Activated CD8-positive, alpha-beta memory T cell treated with anti-CD3 and anti-CD28 coated beads for 36 hours (primary cell): ENCODE data around the gene SYF2. TPM values are rescaled to one million over a fixed set of nuclear protein-coding genes. Genes with fewer than 3 reads are reported as not detected.

Experiments used
- CTCF ChIA-PET: fragments of 350-600 bp; sonication (Branson Sonifier 250); formaldehyde crosslinking; loops from one replicate; lab custom pipeline; 2021; ENCODE audit warnings: antibody characterized with exemption; lab: Charles Lee
- POLR2A ChIA-PET: fragments of 350-600 bp; sonication (Branson Sonifier 250); formaldehyde crosslinking; loops from one replicate; lab custom pipeline; 2021; ENCODE audit warnings: antibody characterized with exemption; lab: Charles Lee
- total RNA-seq, 2 experiments: library from RNA; stranded (reverse); gene quantifications; one replicate each; pipeline ENCODE4 v1.2.3, GENCODE V29; 2021

Gene SYF2
- total RNA-seq, 2 experiments from 2014 or later = 30.6 to 33.7 TPM

DNA sequence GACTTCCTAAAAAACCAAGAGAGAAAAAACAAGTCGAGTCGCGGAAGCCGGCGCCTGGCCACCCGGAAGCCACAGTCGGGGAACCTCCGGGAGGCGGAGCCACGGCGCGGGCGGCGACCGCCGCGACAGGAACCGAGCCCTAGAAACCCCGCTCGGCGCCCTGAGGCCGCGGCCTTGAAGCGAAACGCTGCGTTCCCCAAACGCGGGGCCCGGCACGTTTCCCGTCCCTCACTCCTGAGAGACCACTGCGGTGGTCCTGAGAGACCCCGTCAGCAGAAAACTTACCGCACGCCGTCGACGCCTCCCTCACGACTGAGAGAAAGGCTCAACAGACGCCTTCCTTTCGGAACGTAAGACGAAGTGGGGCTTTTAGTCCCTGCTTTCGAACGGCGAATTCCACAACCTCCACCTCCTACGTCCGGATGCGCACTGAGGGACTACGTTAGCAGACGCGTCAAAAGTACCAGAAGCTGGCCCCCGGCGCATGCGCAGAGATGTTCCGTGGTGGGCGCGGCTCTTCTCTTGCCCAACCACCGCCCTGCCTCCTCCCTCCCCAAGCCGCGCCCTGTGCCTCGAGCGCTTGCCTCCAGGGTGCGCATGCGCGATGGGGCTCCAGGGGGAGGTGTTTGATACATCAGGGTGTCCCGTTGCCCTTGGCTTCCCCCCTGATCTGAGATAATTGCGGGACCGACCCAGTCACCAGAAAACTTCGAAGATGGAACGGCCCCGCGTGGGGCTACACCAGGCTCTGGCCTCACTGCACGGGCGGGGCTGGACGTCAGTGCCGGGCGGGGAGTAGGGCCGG lies 14.9 kb upstream of the SYF2 start, which contains the start of gene RSRP1:
RSRP1 (minus strand) TSS at position 431 of the 805 bp plus-strand sequence. CDS start 491 bp downstream, outside the sequence.
- ChIA-PET CTCF (interaction anchor here (1.0 kb wide), 1 partner anchor 15 kb away, joined by 3 read pairs; no protein-coding TSS in a partner anchor), POLR2A (interaction anchor here (0.5 to 1.4 kb wide), 3 partner anchors 8 to 604 kb away, joined by 3 to 16 read pairs (median 3); partner anchors contain the start of genes SRRM1 and SYF2)

DNA sequence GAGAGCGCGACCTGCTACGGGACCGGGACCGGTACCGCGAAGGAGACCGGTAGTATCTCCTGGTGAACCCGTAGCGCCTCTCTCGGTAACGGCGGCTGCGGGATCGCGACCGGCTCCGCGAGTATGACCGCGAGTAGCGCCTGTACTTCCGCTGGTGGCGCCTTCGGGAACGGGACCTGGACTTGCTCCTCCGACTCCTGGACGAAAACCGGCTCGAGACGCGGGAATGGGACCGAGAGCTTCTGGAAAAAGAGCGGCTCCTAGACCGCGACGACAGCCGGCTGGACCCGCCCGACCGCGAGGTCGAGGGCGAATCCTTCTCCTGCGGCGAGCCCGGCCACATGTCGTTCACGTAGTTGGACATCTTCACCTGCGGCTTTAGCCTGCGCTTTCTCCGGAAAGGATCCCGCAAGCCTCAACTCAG lies 14.3 kb upstream of the SYF2 start:
- ChIA-PET POLR2A (interaction anchor here (1.4 kb wide), 1 partner anchor 14 kb away, joined by 16 read pairs; the partner anchor contains the start of gene SYF2), CTCF (no interaction called here)

DNA sequence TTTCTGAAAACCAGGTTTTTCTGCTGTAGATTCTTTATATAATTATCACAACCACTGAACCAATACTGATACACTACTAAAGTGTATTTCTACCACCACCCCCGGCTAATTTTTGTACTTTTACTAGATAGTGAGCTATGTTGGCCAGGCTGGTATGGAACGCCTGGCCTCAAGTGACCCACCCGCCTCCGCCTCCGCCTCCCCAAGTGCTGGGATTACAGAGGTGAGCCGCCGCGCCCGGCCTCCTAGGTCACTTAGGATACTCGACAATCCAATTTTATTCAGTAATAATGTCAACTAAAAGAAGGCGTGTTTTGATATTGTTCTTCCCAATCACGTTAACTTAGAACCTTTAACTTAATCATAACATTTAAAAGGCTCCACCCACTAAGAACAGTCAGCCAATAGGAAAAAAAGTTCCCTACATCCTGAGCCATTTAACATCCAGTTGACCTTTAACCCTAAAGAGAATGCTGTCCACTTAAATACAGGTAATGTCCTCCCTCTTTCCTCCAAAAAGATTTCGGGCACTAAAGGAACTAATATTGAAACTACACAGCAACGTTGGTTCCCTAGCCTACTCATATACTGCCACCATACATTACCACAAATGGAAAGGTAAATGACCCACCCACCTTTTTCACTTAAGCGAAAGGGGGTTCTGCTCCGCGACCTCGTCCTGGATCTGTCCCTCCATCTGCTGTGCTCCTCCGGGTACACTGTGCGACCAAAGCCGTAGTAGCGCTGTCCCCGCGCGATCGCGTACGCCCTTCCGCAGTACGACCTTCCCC lies 13.7 kb upstream of the SYF2 start:
- POLR2A ChIA-PET = interaction anchor here (2.6 kb wide), 1 partner anchor 14 kb away, joined by 12 read pairs; the partner anchor contains the start of gene SYF2
- CTCF ChIA-PET = no interaction called here

DNA sequence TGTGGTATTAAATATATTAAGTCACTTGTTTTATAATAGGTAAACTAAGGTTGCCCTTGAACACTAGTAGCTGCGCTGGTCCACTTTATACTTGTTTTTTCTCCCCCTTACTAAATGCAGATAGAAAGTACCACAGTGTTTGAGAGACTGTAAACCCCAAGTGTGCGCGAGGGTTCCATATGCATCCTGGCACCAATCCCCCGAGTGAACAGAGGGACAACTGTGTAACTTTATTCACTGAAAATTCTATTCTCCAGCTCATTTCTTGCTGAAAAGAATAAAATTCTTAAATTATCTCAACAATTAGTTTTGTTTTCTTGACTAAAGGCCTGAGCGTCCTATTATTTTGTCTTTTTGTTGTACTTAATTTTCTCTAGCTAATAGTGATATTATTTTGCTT lies 13.1 kb upstream of the SYF2 start:
- ChIA-PET POLR2A (interaction anchor here (2.6 kb wide), 1 partner anchor 13 kb away, joined by 12 read pairs; the partner anchor contains the start of gene SYF2), CTCF (no interaction called here)

DNA sequence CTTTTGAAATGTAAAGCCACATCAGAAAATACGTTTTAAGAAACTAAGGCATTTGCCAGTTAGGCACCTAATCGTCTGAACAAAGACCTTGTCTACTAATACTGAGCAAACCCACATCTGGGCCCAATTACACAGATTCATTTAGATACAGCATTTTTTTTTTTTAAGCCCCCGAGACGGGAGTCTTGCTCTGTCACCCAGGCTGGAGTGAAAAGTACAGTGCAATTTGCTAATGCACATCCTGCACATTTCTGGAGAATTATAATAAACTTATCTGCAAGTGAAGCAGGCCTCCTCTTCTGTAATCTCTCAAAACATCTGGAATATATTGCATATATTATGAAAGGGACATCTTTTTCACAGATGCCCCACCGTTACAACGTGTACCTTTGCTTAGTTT lies 11.6 kb upstream of the SYF2 start:
- CTCF ChIA-PET = no interaction called here
- POLR2A ChIA-PET = interaction anchor here (2.6 kb wide), 1 partner anchor 12 kb away, joined by 12 read pairs; the partner anchor contains the start of gene SYF2

DNA sequence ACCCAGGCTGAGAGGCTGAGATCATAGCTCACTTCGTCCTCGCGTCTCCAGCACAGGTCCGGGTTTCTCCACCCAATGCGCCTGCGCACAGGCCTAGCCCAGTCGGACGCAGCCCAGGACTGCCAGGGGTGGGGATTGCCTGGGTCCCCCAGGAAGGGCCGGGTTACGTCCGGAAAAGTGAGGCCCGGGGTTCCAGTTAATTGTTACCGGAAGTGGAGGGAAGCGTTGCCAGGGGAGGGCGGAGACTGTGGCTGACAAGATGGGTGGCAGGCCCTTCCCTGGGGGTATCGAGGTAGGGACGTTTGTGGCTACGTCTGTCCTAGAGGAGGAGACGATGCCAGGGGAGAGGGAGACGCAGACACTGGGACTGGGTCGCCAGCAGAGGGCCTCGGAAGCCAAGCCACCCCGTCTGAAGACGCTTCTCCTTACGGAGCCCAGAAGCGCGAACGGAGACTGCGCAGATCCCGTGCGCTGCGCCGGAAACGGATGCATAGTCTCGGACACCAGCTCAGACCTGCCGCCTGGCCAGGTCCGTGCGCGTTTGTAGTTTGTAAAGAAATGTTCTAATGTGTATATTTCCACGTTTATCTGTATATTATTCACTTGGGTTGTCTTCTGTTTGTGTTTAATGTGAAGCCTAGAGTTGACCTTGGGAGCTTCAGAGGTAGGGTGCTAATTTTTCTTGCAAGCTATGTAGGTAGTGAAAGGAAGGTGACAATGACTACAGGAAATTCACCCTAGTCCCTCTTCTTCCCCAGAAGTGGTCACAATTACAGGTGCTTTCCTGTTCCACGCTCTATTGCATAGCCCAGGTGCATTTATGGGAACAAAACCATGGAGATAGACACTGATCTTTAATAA lies 7.6 kb upstream of the SYF2 start:
- POLR2A ChIA-PET = interaction anchor here (0.6 to 1.0 kb wide), 4 partner anchors 8 to 190 kb away, joined by 3 to 6 read pairs (median 4); partner anchors contain the start of gene RSRP1
- CTCF ChIA-PET = interaction anchor here (0.6 to 1.1 kb wide), 2 partner anchors 9 to 258 kb away, joined by 3 read pairs; no protein-coding TSS in a partner anchor

DNA sequence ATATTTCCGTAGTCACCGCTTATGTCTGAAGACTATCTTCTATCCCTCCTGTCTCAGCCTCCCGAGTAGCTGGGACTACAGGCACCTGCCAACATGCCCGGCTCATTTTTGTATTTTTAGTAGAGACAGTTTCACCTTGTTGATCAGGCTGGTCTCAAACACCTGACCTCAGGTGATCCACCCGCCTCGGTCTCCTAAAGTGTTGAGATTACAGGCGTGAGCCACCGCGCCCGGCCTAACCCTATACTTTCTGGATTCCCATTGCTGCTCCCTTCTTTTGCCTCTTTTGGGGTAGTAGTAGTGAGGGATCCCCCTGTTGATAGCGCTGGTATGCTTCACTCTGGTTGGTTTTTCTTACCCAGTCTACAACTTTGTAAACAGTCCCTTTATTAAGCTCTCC lies 5.7 kb upstream of the SYF2 start:
- POLR2A ChIA-PET = no interaction called here
- CTCF ChIA-PET = no interaction called here

DNA sequence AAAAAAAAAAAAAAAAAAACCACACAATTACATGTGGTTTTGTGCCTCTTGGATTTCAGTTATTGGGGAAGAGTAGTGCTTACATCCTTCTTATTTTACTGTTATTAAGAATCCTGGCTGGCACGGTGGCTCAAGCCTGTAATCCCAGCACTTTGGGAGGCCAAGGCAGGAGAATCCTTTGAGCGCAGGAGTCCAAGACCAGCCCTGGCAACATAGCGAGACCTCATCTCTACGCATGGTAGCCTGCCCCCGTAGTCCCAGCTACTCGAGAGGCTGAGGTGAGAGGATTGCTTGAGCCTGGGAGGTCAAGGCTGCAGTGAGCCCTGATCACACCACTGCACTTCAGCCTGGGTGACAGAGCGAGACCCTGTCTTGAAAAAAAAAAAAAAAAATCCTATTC lies 4.0 kb upstream of the SYF2 start:
- ChIA-PET CTCF (interaction anchor here (0.7 kb wide), 1 partner anchor 98 kb away, joined by 5 read pairs; no protein-coding TSS in a partner anchor), POLR2A (interaction anchor here (0.6 to 0.7 kb wide), 2 partner anchors 96 to 315 kb away, joined by 3 to 12 read pairs; no protein-coding TSS in a partner anchor)

DNA sequence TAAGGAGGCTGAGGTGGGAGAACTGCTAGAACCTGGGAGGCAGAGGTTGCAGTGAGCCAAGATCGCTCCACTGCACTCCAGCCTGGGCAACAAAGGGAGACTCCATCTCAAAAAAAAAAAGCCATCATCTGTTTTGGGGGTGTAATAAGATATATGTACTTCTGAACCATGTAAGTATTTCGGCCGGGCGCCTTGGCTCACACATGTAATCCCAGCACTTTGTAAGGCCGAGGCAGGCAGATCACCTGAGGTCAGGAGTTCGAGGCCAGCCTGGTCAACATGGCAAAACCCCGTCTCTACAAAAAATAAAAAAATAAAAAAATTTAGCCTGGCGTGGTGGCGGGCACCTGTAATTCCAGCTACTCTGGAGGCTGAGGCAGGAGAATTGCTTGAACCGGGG lies 3.1 kb upstream of the SYF2 start:
- ChIA-PET CTCF (interaction anchor here (0.7 kb wide), 1 partner anchor 97 kb away, joined by 5 read pairs; no protein-coding TSS in a partner anchor), POLR2A (interaction anchor here (0.7 kb wide), 1 partner anchor 97 kb away, joined by 12 read pairs; no protein-coding TSS in a partner anchor)

DNA sequence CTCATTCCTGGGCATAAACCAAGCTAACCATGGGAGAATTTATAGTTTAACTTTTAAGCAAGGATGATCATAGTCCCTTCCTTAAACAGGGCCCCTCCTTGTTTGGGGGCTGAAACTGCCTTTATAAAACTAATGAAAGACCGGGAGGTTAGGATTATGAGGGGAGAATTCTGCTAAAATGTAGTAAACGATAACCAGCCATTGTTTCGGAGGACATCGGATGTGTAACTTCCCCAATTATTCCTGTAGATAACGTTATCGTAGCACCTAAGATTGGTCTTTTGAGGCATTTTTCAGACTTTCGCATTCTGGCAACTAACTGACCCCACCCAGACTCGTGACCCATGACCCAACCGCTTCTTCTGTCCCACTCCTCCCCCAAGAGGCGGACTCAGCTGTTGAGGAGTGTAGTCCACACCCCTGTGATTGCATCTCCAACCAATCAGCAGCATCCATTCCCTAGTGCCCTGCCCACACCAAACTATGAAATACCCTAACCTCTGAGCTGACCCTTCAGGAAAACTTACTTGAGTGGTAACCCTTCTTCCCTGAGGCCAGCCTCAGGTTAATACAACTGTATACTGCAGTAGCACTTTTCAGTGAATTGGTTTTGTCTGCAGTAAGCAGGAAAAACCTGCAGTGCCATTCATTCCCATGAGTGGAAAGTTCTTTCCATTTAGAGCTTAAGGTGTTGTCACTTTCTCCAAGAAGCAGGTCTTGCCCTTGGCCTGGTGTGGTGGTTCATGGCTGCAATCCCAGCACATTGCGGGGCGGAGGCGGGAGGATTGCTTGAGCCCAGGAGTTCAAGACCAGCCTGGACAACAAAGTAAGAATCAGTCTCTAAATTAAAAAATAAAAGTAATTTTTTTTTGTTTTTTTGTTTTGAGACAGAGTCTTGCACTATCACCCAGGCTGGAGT lies 823 bp upstream of the SYF2 start:
- POLR2A ChIA-PET = interaction anchor here (0.6 to 2.4 kb wide), 6 partner anchors 9 to 269 kb away, joined by 4 to 16 read pairs (median 7); partner anchors contain the start of genes MACO1 and RSRP1
- CTCF ChIA-PET = interaction anchor here (0.5 to 1.2 kb wide), 3 partner anchors 12 to 1647 kb away, joined by 3 to 5 read pairs (median 3); no protein-coding TSS in a partner anchor

DNA sequence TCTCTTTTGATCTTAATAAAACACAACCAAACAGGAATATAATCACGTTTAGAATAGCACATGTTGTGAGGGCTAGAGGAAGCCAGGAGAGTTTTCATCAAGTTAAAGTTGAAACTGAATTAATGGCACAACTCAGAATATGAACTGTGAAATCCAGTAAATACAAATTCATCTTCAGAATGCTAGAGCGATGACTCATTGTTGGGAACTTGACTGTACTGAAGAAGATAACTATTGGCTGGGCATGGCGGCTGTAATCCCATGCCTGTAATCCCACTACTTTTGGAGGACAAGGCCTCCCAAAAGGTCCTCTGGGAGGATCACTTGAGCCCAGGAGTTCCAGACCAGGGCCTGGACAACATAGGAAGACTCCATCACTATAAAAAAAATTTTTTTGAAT lies 8.8 kb downstream of the SYF2 start:
- ChIA-PET POLR2A (no interaction called here), CTCF (no interaction called here)

DNA sequence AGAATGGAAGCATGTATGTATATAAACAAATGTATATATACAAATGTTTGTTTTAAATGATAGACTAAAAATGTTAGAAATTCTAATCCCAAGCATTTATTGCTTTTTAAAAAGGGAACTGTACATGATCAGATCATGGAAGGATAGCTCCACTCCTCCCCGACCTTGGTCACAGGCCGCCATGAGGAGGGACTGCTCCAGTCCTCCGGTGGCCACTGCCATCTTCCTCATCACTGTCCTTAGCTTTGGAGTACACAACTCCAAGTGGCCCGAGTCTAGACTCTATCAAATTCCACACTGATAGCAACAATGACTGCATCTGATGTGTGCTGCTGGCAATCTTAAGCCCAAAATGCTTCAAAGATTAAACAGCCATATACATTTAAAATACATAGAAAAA lies 9.7 kb downstream of the SYF2 start:
- ChIA-PET CTCF (no interaction called here), POLR2A (no interaction called here)

DNA sequence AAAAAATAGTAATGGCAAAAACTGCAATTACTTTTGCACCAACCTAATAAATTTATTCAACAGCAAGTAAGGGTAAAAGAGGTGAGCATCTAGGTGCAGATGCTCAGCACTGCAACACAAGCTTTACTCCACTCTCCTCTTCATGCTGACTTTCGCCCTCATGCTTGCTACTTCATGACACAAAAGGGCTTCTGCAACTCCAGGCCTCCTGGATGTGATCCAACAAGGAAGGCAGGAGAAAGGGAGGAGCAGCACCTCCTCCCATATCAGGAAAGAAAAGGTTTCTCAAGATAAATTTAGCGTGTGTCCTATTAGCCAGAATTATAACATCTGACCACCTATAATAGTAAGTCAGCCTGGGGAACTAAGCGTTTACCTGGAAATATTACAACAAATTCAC lies 11.6 kb downstream of the SYF2 start:
- POLR2A ChIA-PET = no interaction called here
- CTCF ChIA-PET = interaction anchor here (0.8 kb wide), 1 partner anchor 237 kb away, joined by 3 read pairs; no protein-coding TSS in a partner anchor

DNA sequence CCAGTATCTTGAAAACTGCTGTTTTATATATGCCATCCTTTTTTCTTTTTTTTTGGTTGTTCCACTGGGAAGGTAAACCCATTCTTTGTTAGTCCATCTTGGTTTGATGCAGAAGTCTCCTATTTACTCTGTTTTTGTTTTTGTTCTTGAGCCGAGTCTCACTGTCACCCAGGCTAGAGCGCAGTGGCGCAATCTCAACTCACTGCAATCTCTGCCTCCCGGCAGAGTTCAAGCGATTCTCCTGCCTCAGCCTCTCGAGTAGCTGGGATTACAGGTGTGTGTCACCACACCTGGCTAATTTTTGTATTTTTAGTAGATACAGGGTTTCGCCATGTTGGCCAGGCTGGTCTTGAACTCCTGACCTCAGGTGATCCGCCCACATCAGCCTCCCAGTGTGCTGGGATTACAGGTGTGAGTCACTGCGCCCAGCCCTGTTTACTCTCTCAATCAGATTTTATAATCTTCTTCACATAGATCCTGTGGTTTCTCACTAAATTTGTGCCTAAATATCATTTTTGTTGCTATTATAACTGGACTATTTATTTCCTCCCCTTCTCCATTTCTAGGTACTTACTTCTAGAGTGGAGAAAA lies 12.5 kb downstream of the SYF2 start:
- POLR2A ChIA-PET = no interaction called here
- CTCF ChIA-PET = no interaction called here

DNA sequence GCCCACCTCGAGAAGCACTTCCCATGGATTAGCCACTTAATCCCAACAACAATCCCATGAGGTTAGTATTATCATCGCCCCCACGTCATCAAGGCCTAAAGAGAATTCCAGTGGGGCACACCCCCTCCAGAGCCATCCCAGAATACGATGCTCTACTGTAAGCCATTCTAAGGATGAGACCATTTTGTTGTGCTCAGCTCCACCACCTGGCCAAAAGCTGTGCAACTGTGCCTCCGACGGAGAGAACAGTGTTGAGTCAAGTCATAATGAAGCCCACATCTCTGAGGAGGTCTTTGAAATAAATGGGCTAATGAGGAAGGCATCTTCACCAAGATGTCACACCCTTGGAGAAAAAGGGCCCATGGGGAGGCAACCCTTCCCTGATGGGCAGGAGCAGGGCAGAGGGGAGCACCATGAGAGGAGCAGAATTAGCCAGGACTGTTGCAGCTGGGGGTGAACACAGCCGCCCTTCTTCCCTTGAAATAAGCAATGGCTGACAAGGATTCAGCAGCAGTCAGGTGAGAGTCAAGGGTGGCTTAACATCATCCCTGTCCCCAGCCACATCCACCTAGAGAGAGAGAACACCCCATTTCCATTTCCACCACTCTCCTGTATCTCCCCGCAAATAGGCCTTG lies 14.6 kb downstream of the SYF2 start:
- CTCF ChIA-PET = interaction anchor here (0.6 kb wide), 1 partner anchor 539 kb away, joined by 3 read pairs; no protein-coding TSS in a partner anchor
- POLR2A ChIA-PET = no interaction called here

DNA sequence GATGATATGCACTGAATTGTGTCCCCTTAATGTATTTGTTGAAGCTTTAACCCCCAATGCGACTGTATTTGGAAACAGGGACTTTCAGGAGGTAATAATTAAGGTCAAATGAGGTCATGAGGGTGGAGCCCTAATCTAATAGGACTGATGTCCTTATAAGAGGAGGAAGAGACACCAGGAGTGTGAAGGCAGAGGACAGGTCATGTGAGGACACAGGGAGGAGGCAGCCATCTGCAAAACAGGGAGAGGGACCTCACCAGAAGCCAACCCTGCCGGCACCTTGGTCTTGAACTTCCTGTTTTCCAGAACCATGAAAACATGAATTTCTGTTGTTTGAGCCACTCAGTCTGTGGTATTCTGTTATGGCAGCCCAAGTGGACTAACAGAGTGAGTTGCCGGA lies 15.3 kb downstream of the SYF2 start:
- ChIA-PET CTCF (no interaction called here), POLR2A (no interaction called here)
